Heart left ventricle (tissue), 13 donors: ENCODE results near the gene DOK3.

Experiments used
- POLR2A ChIP-seq, 2 donors: fragments of 450-650 bp; IDR thresholded peaks; one replicate each; pipeline ENCODE4 v1.6.1; 2017; ENCODE audit warnings: antibody characterized with exemption in 2 of 2, mild to moderate bottlenecking in 2 of 2, moderate library complexity in 2 of 2
- TF ChIP-seq, protein P1 (sequence below), 12 donors: fragments of 200-600 bp; sonication (generic) in 4 of 12; IDR thresholded peaks; one replicate each; pipeline versions ENCODE4 v1.5.0 to v1.8.0; 2018 to 2022; ENCODE audit warnings: antibody characterized with exemption in 12 of 12, mild to moderate bottlenecking in 5 of 12
- donor health status: ischemic (EF 13 %, LVEDD 7.1; RV severe dilation, severe dysfunction).
- donor health status: DM: no; HTN: yes; CAD: no.
- donor health status: DM: no; HTN: no; CAD: no.
- donor health status: ischemic (EF 25% LVEDD 6.9; RV normal size, moderate dysfunction).
- donor health status: ischemic (EF 25% LVEDD 5.7; RV mildly dilated, moderate dysfunction).
- donor health status: ischemic (EF 35%, LVEDD 5.7; RV mildly dilated, moderate dysfunction).
- donor health status: nonischemic (EF 11% LVEDD 7.7; RV severe dilation, severe dysfunction).
- donor health status: DM: yes; HTN: yes; CAD: no.
- donor health status: PGD.
- donor health status: ischemic (EF 29% LVEDD 5.4; RV normal size, mild dysfunction).
- donor health status: nonischemic (EF 23%, LVEDD 6.1; RV moderate dilation, normal function).

DNA sequence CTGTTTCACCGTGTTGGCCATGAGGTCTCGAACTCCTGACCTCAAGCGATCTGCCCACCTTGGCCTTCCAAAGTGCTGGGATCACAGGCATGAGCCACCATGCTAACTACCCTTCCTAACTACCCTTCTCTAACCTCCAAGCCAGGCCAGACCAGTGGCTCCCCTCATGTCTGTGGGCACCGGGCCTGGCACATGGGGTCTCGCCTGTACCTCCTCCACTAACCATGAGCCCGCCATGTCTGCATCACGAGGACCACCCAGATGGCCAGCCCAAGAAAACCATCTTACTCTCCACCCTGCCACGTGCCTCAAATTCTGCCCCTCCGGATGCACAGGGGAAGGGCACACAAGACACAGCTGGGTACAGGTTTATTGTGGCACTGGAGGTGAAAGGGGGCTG is 26.6 kb downstream of the DOK3 start:
- TF ChIP-seq, protein P1, sequence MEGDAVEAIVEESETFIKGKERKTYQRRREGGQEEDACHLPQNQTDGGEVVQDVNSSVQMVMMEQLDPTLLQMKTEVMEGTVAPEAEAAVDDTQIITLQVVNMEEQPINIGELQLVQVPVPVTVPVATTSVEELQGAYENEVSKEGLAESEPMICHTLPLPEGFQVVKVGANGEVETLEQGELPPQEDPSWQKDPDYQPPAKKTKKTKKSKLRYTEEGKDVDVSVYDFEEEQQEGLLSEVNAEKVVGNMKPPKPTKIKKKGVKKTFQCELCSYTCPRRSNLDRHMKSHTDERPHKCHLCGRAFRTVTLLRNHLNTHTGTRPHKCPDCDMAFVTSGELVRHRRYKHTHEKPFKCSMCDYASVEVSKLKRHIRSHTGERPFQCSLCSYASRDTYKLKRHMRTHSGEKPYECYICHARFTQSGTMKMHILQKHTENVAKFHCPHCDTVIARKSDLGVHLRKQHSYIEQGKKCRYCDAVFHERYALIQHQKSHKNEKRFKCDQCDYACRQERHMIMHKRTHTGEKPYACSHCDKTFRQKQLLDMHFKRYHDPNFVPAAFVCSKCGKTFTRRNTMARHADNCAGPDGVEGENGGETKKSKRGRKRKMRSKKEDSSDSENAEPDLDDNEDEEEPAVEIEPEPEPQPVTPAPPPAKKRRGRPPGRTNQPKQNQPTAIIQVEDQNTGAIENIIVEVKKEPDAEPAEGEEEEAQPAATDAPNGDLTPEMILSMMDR (IDR thresholded peaks at IDR 0.05), result no peak
- TF ChIP-seq POLR2A (IDR thresholded peaks at IDR 0.05), result no peak
